HEK293T (cell line): Measurements from ENCODE around the gene GABRG3.

Experiments used
- CTCF ChIA-PET: fragments of 350-600 bp; formaldehyde crosslinking; extraction: SDS; loops from one replicate; lab custom pipeline; 2021; ENCODE audit warnings: antibody characterized with exemption, inconsistent platforms; lab: Yijun Ruan, JAX
- POLR2A ChIA-PET: fragments of 350-600 bp; formaldehyde crosslinking; extraction: SDS; loops from one replicate; lab custom pipeline; 2020; ENCODE audit warnings: antibody characterized with exemption, inconsistent platforms; lab: Yijun Ruan, JAX
- DNase-seq: peaks from one replicate; pipeline ENCODE4 v3.0.0; 2012; ENCODE audit warnings: mixed read lengths; ENCODE audit errors: extremely low spot score
- ARNT ChIP-seq: fragments of 450-650 bp; IDR thresholded peaks from 2 replicates; pipeline ENCODE4 v1.6.1; 2017; ENCODE audit warnings: mild to moderate bottlenecking
- BHLHE40 ChIP-seq: fragments of 450-650 bp; IDR thresholded peaks from 2 replicates; pipeline ENCODE4 v1.6.1; 2016; ENCODE audit warnings: mild to moderate bottlenecking, moderate library complexity, borderline replicate concordance
- CTBP1 ChIP-seq: fragments of 450-650 bp; IDR thresholded peaks from 2 replicates; pipeline ENCODE4 v1.6.1; 2016; ENCODE audit warnings: borderline replicate concordance
- ELF4 ChIP-seq: fragments of 450-650 bp; IDR thresholded peaks from 2 replicates; pipeline ENCODE4 v1.6.1; 2017; ENCODE audit warnings: antibody characterized with exemption
- FOXA1 ChIP-seq: fragments of 450-650 bp; IDR thresholded peaks from 2 replicates; pipeline ENCODE4 v1.6.1; 2016; ENCODE audit warnings: mild to moderate bottlenecking
- FOXK2 ChIP-seq: fragments of 450-650 bp; IDR thresholded peaks from 2 replicates; pipeline ENCODE4 v1.6.1; 2016; ENCODE audit warnings: mild to moderate bottlenecking
- FOXM1 ChIP-seq: fragments of 450-650 bp; IDR thresholded peaks from 2 replicates; pipeline ENCODE4 v1.6.1; 2017; ENCODE audit warnings: mild to moderate bottlenecking, borderline replicate concordance
- HDGF ChIP-seq: fragments of 450-650 bp; IDR thresholded peaks from 2 replicates; pipeline ENCODE4 v1.6.1; 2017; ENCODE audit warnings: antibody characterized with exemption, borderline replicate concordance
- L3MBTL2 ChIP-seq: fragments of 450-650 bp; conservative IDR thresholded peaks from 2 replicates; pipeline ENCODE4 v1.6.1; 2016; ENCODE audit warnings: mild to moderate bottlenecking
- LEF1 ChIP-seq: fragments of 450-650 bp; IDR thresholded peaks from 2 replicates; pipeline ENCODE4 v1.6.1; 2017; ENCODE audit warnings: mild to moderate bottlenecking, borderline replicate concordance
- NFRKB ChIP-seq: fragments of 450-650 bp; IDR thresholded peaks from 2 replicates; pipeline ENCODE4 v1.6.1; 2016; ENCODE audit warnings: mild to moderate bottlenecking, moderate library complexity
- PKNOX1 ChIP-seq: fragments of 450-650 bp; IDR thresholded peaks from 2 replicates; pipeline ENCODE4 v1.6.1; 2016
- SP1 ChIP-seq: fragments of 450-650 bp; IDR thresholded peaks from 2 replicates; pipeline ENCODE4 v1.6.1; 2017
- SUZ12 ChIP-seq: fragments of 450-650 bp; IDR thresholded peaks from 2 replicates; pipeline ENCODE4 v1.6.1; 2016; ENCODE audit warnings: mild to moderate bottlenecking
- TARDBP ChIP-seq: fragments of 450-650 bp; IDR thresholded peaks from 2 replicates; pipeline ENCODE4 v1.6.1; 2016
- ZNF384 ChIP-seq: fragments of 450-650 bp; IDR thresholded peaks from 2 replicates; pipeline ENCODE4 v1.6.1; 2016

GABRG3 gene

GRCh38 chr15:26970712-26971210 lies at the start of gene GABRG3:
GABRG3 (plus strand) TSS chr15:26971181.
- no peak for TF ChIP-seq ELF4
- no peak for TF ChIP-seq TARDBP
- TF ChIP-seq FOXA1, result no peak
- TF ChIP-seq ARNT, result no peak
- no peak for TF ChIP-seq BHLHE40
- no peak for TF ChIP-seq HDGF
- TF ChIP-seq L3MBTL2, result no peak
- no peak for TF ChIP-seq SUZ12
- no peak for TF ChIP-seq SP1
- CTCF ChIA-PET, result no interaction called here

GRCh38 chr15:26921433-26921832 lies 49.5 kb upstream of the GABRG3 start:
- no peak for TF ChIP-seq SUZ12
- TF ChIP-seq PKNOX1, result no peak
- TF ChIP-seq L3MBTL2, result no peak
- TF ChIP-seq ZNF384, result no peak
- TF ChIP-seq HDGF, result no peak
- no peak for TF ChIP-seq FOXK2
- no peak for TF ChIP-seq ARNT
- no peak for TF ChIP-seq ELF4
- POLR2A ChIA-PET, result no interaction called here
- CTCF ChIA-PET, result no interaction called here
- DNase-seq, result no peak

More at GRCh38 chr15:26970712-26971210, at the start of gene GABRG3:
- no peak for DNase-seq
- POLR2A ChIA-PET, result no interaction called here

- no peak for DNase-seq
- ChIA-PET POLR2A (no interaction called here), CTCF (no interaction called here)
- TF ChIP-seq ZNF384 (no peak), FOXM1 (no peak), NFRKB (no peak), FOXA1 (no peak)
Observed at GRCh38 chr15:26926081-26926480, 44.9 kb upstream of the GABRG3 start.

GRCh38 chr15:26928051-26928450 lies 42.9 kb upstream of the GABRG3 start:
- CTCF ChIA-PET, result no interaction called here
- DNase-seq, result no peak
- POLR2A ChIA-PET, result no interaction called here
- TF ChIP-seq FOXM1 (no peak), HDGF (no peak), L3MBTL2 (no peak), FOXK2 (no peak), ELF4 (no peak)

GRCh38 chr15:26929588-26929987 lies 41.4 kb upstream of the GABRG3 start:
- CTCF ChIA-PET, result no interaction called here
- TF ChIP-seq LEF1 (no peak), ZNF384 (no peak), HDGF (no peak), FOXM1 (no peak), TARDBP (no peak), L3MBTL2 (no peak), ARNT (no peak), ELF4 (no peak), PKNOX1 (no peak), NFRKB (no peak), SUZ12 (no peak), BHLHE40 (no peak), CTBP1 (no peak), FOXA1 (no peak), SP1 (no peak), FOXK2 (no peak)
- POLR2A ChIA-PET, result no interaction called here
- DNase-seq, result no peak

GRCh38 chr15:26934848-26935247 lies 36.1 kb upstream of the GABRG3 start:
- no peak for DNase-seq
- TF ChIP-seq ARNT, result no peak
- TF ChIP-seq HDGF, result no peak
- no peak for TF ChIP-seq CTBP1
- no peak for TF ChIP-seq ZNF384
- CTCF ChIA-PET, result no interaction called here
- POLR2A ChIA-PET, result no interaction called here

- ChIA-PET POLR2A (no interaction called here), CTCF (no interaction called here)
- TF ChIP-seq CTBP1 (no peak), BHLHE40 (no peak), SUZ12 (no peak), NFRKB (no peak), HDGF (no peak), L3MBTL2 (no peak), SP1 (no peak)
- no peak for DNase-seq
Observed at GRCh38 chr15:26935322-26935721, 35.7 kb upstream of the GABRG3 start.

GRCh38 chr15:26936502-26936901 lies 34.5 kb upstream of the GABRG3 start:
- POLR2A ChIA-PET, result no interaction called here
- CTCF ChIA-PET, result no interaction called here
- TF ChIP-seq FOXA1 (no peak), FOXM1 (no peak), SP1 (no peak), PKNOX1 (no peak), HDGF (no peak), ZNF384 (no peak), ELF4 (no peak), CTBP1 (no peak), L3MBTL2 (no peak), LEF1 (no peak), BHLHE40 (no peak), ARNT (no peak), TARDBP (no peak), NFRKB (no peak)
- no peak for DNase-seq
